NCI-H748 treated with DMSO at 0.1 percent for 48 hours (cell line): ENCODE measurements around the gene OR6J1.
"Not testable (repeated sequence)": the region's sequence is repeated elsewhere in the genome, so short reads cannot be mapped to it uniquely, and the experiment has no call there.

Experiments
- DNase-seq: peaks from one replicate; lab custom pipeline; 2025; lab: John Stamatoyannopoulos, UW

The OR6J1 gene

GRCh38 chr14:22650960-22651521 is 6.9 kb upstream of the OR6J1 start:
- no peak for DNase-seq

GRCh38 chr14:22650046-22650739 is 6.0 kb upstream of the OR6J1 start:
- no peak for DNase-seq

GRCh38 chr14:22648506-22648905 is 4.4 kb upstream of the OR6J1 start:
- DNase-seq: no peak

GRCh38 chr14:22646570-22647254 is 2.6 kb upstream of the OR6J1 start:
- no peak for DNase-seq

- DNase-seq: no peak
Observed at GRCh38 chr14:22641846-22642245, 2.3 kb downstream of the OR6J1 start.

GRCh38 chr14:22640192-22640591 is 4.0 kb downstream of the OR6J1 start:
- DNase-seq: no peak

- not testable (repeated sequence) for DNase-seq
Observed at GRCh38 chr14:22635980-22636379, 8.2 kb downstream of the OR6J1 start.

- no peak for DNase-seq
Observed at GRCh38 chr14:22634233-22634900, 9.8 kb downstream of the OR6J1 start.

GRCh38 chr14:22630486-22630885 is 13.7 kb downstream of the OR6J1 start:
- DNase-seq: no peak

GRCh38 chr14:22630066-22630465 is 14.1 kb downstream of the OR6J1 start:
- DNase-seq: no peak

GRCh38 chr14:22629361-22629760 is 14.8 kb downstream of the OR6J1 start:
- no peak for DNase-seq

GRCh38 chr14:22627506-22628263 is 16.5 kb downstream of the OR6J1 start:
- no peak for DNase-seq

- no peak for DNase-seq
Observed at GRCh38 chr14:22626590-22626989, 17.6 kb downstream of the OR6J1 start.

- DNase-seq: no peak
Observed at GRCh38 chr14:22623047-22623446, 21.1 kb downstream of the OR6J1 start.

GRCh38 chr14:22622255-22622654 is 21.9 kb downstream of the OR6J1 start:
- no peak for DNase-seq

- DNase-seq: not testable (repeated sequence)
Observed at GRCh38 chr14:22615765-22616164, 28.4 kb downstream of the OR6J1 start.

- no peak for DNase-seq
Observed at GRCh38 chr14:22614240-22614799, 29.8 kb downstream of the OR6J1 start.

- DNase-seq: no peak
Observed at GRCh38 chr14:22613736-22614239, 30.4 kb downstream of the OR6J1 start.

- no peak for DNase-seq
Observed at GRCh38 chr14:22613106-22613695, 31.0 kb downstream of the OR6J1 start.

- no peak for DNase-seq
Observed at GRCh38 chr14:22610931-22611330, 33.2 kb downstream of the OR6J1 start.

- DNase-seq: no peak
Observed at GRCh38 chr14:22607291-22607690, 36.9 kb downstream of the OR6J1 start.
